ENCODE results near the gene CAPG.

The CAPG gene

DNA sequence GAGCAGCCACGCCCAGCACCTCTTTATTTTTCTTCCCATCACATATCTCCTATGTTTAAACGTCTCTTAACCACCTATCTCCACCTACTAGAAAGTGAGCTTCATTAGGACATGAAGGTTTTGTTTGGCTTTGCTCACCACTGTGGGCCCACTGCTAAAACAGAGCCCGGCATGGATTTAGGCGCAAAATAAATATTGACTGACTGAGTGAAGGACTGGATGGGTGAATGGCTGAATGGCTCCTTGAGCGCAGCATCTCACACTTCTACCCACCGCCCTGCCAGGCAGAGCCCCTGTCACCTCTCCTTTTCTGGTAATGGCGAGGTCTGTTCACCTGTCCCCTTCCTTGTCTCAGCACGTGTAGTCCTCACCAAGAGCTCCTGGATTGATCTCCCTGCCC lies 10.1 kb downstream of the CAPG start:
- no peak for DNase-seq (ENCODE audit: low read depth)
- H3K4me3 ChIP-seq (replicated peaks; ENCODE audit: low read depth, low read length), result no peak overlapping the region
- TF ChIP-seq CTCF (IDR thresholded peaks at IDR 0.05; ENCODE audit: low read length, missing control alignments), result no peak

DNA sequence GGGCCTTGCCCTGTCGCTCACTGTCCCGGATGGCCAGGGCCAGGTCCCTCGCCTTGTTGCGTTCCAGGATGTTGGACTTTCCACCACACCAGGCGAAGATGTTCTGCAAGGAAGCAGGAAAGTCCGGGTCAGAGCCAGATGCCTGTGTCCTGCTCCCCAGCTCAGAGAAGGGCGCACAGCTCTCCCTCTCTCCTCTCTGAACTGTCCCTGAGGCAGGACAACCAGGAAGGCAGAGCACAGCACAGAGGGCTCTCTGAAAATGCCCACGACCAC lies 11.0 kb downstream of the CAPG start:
- no peak for DNase-seq (ENCODE audit: low read depth)
- no peak for TF ChIP-seq CTCF (IDR thresholded peaks at IDR 0.05; ENCODE audit: low read length, missing control alignments)
- H3K4me3 ChIP-seq (replicated peaks; ENCODE audit: low read depth, low read length), result no peak overlapping the region

- no peak for DNase-seq (ENCODE audit: low read depth)
- H3K4me3 ChIP-seq (replicated peaks; ENCODE audit: low read depth, low read length), result no peak overlapping the region
- no peak for TF ChIP-seq CTCF (IDR thresholded peaks at IDR 0.05; ENCODE audit: low read length, missing control alignments)
Observed at GRCh38 chr2:85398426-85399182, 11.6 kb downstream of the CAPG start.

DNA sequence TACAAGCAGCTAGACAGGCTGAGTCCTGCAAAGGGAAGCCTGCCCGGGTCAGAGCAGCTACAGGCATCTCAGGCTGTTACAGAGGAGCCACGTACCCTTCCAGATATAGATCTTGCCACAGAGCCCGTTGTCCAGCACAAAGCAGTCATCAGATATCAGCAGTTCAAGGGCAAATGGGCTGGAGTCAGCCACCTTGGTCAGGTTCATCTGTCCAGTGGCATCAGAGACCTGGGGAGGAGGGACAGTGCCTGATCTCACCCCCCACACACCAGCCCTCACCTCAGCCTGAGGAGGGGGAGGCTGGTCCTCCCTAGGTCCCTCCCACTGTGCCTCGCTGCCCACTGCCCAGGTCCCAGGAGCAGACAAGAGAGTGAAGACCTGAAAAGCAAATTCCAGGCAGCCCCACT lies 12.2 kb downstream of the CAPG start:
- no peak overlapping the region for H3K4me3 ChIP-seq (replicated peaks; ENCODE audit: low read depth, low read length)
- no peak for DNase-seq (ENCODE audit: low read depth)
- TF ChIP-seq CTCF (IDR thresholded peaks at IDR 0.05; ENCODE audit: low read length, missing control alignments), result no peak

- TF ChIP-seq CTCF (IDR thresholded peaks at IDR 0.05; ENCODE audit: low read length, missing control alignments), result no peak
- no peak for DNase-seq (ENCODE audit: low read depth)
- H3K4me3 ChIP-seq (replicated peaks; ENCODE audit: low read depth, low read length), result no peak overlapping the region
Observed at GRCh38 chr2:85396531-85397470, 13.4 kb downstream of the CAPG start.

GRCh38 chr2:85395912-85396475 lies 14.2 kb downstream of the CAPG start:
- TF ChIP-seq CTCF (IDR thresholded peaks at IDR 0.05; ENCODE audit: low read length, missing control alignments), result no peak
- no peak for DNase-seq (ENCODE audit: low read depth)
- H3K4me3 ChIP-seq (replicated peaks; ENCODE audit: low read depth, low read length), result no peak overlapping the region
